Pons (tissue), 1 donor: ENCODE results near the gene TRPM3.
A peak's percentile ranks its signal among the peaks of the same experiment; 100 is the strongest.

ENCODE experiments used
- DNase-seq: peaks from one replicate; pipeline ENCODE4 v3.0.0-alpha.2; 2016; ENCODE audit warnings: low spot score

Gene TRPM3

GRCh38 chr9:71121275-71122021 lies at the start of gene TRPM3:
TRPM3 (minus strand) TSS chr9:71121621; CDS start chr9:71121354, 267 bp downstream.
- DNase-seq = no peak

- no peak for DNase-seq
Observed at GRCh38 chr9:71168418-71168817, 47.0 kb upstream of the TRPM3 start.

- DNase-seq = no peak
Observed at GRCh38 chr9:71162126-71162525, 40.7 kb upstream of the TRPM3 start.

DNA sequence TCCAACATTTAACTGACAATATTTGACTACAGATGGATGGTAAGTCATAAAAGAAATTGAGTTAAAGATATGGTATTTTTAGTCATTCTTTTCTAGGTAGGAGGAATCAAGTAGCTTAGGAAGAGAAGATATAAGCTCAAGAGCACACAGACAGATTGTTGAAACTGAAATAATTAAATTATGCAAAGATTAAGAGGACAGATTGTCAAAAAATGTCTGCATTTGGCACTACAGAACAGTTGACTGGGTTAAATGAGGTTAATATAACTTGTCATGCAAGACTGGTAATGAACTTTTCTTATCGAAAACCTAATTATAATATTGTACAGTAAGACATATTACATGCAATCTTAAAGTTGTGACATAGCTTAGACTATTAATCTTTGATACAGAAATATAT lies 36.3 kb upstream of the TRPM3 start:
- DNase-seq = no peak

DNA sequence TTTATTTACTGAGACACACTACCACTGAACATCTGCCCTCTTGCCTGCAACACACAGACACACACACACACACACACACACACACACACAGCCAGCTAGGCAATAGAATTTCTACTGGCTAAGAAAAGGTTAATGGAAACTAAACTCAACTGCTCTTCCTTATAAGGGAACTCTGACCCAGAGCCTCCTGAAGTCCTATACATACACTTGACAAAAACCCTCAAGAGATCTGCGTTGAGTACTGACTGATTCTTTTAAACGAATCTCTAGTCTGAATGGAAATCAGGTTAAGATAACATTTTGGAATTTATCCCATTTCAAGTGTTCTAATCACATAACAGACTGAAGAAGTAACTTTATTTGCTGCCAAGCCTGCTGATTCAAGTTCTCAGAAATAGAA lies 25.9 kb upstream of the TRPM3 start:
- no peak for DNase-seq

DNA sequence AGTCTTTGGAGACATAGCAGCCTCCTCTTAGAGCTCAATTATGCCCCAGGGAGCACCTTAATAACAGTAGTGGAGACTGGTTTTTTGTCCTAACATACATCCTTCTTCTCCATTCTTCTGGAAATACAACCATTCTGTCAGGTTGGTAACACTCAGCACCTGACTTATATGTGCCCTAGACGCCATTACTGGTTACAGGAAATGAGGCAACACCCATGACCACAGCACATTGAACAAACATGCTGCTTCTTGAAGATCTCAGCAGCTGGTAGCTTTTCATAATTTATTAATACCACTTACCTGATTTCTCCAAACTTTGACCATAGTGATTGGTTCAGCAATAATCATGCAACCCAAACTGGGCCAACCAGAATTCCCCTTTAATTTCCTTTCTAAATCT lies 25.1 kb upstream of the TRPM3 start:
- DNase-seq = no peak

- DNase-seq = no peak
Observed at GRCh38 chr9:71145179-71145578, 23.8 kb upstream of the TRPM3 start.

- no peak for DNase-seq
Observed at GRCh38 chr9:71144495-71144894, 23.1 kb upstream of the TRPM3 start.

GRCh38 chr9:71136696-71137095 lies 15.3 kb upstream of the TRPM3 start:
- DNase-seq = no peak

- no peak for DNase-seq
Observed at GRCh38 chr9:71131145-71131544, 9.7 kb upstream of the TRPM3 start.

GRCh38 chr9:71130521-71130920 lies 9.1 kb upstream of the TRPM3 start:
- no peak for DNase-seq

GRCh38 chr9:71128796-71129195 lies 7.4 kb upstream of the TRPM3 start:
- DNase-seq = no peak

DNA sequence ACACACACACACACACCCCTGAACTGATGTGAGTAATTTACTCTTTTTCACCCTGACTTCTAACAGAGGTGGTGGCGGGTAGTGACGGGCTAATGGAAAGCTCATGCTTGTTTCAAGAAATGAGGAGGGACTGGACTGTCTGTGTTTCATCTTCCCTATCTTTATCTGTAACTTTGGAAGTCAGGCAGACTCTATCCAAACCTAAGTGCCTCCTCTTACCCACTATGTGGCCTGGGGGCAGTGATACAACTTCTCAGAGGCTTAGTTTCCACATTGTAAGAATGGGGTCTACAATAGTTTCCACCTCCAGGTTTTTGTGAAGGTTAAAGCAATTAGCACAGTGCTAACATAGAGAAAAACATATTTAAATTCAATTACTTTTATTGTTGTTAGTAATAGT lies 5.9 kb upstream of the TRPM3 start:
- no peak for DNase-seq

DNA sequence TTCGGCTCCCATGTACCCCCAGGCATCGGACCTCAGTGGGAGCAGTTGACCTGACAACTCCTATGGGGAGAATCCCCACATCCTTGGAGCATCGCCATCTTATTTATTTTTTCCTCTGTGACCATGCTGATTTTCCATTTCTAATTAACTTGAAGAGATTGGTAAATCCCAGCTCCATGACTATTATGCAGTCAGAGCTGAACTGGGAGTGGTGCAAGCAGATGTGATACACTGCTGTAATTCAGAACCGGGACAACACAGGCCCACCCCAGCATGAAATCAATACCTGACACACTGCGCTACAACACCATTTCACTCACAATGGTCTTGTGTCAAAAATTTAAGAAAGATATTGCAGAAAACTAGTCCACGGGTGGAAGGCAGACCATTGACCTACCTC lies 1.0 kb upstream of the TRPM3 start:
- DNase-seq = no peak

DNA sequence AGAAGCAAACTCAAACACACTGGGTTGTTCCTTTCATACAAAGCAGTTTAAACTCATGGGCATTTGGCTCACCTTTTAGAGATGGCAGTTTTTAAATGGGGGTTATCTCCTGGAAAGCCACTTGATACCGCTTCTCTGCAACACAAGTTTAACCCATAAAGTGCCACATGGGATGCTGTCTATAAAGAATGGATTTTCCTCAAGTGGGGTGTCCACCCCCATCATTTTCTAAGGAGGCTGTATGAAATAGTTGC lies 528 bp upstream of the TRPM3 start:
- DNase-seq = no peak

- no peak for DNase-seq
Observed at GRCh38 chr9:71120501-71121247, 747 bp downstream of the TRPM3 start.

- no peak for DNase-seq
Observed at GRCh38 chr9:71119746-71120145, 1.7 kb downstream of the TRPM3 start.

DNA sequence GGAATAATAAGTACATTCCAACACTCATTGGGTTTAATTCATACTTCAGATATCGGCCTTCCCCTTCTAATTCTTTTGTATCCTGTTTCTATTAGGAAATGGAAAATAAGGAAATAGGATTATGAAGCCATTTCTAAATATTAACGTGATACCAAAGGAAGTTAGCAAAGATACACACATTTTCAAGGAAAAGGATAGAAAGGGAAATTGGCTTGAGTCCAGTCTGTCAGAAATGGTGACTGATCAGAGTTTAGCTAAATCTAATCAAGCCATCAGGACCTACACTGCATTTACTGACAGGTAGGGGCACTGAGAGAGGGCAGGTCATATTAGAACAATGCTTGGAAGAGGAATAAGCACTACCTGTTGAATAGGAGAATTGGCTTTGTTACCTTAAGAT lies 3.1 kb downstream of the TRPM3 start:
- no peak for DNase-seq

GRCh38 chr9:71115448-71115975 lies 5.9 kb downstream of the TRPM3 start:
- peak; percentile 71 for DNase-seq

GRCh38 chr9:71112866-71113265 lies 8.6 kb downstream of the TRPM3 start:
- DNase-seq = no peak

DNA sequence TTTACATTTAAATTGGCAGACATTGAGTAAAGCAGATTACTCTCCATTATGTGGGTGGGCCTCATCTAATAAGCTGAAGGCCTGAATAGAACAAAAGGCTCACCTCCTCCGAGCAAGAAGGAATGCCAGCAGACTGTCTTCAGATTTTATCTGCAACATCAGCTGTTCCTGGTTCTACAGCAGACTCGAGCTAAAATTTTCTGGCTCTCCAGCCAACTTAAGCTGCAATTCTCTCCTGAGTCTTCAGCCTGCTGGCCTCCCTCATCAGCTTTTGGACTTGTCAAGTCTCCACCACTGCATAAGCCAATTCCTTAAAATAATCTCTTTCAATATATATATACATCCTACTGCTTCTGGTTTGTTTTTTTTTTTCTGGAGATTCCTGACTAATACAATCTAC lies 12.5 kb downstream of the TRPM3 start:
- DNase-seq = no peak

GRCh38 chr9:71106992-71107391 lies 14.4 kb downstream of the TRPM3 start:
- DNase-seq = no peak

DNA sequence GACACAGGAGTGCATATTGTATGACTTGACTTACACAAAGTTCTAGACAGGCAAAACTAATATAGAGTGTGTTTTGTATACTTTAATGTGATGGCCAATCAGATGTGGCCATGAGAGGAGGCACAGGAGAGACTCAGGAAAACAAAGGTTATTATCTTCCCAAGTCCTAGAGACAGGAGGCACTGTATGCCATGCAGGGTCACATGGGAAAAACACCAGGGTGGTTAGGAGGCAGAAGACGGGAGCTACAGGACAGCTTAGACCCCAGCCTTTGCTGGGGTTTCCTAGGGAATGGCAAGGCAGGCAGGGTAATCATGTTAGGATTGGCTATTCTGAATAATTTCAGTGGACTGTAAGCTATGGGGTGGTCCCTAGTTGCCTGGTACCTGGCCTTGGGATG lies 16.2 kb downstream of the TRPM3 start:
- DNase-seq = no peak

GRCh38 chr9:71098801-71099200 lies 22.6 kb downstream of the TRPM3 start:
- no peak for DNase-seq
